Naive thymus-derived CD4-positive, alpha-beta T cell (primary cell): ENCODE results near the gene FCHSD2. TPM values are rescaled to one million over a fixed set of nuclear protein-coding genes. Genes with fewer than 3 reads are reported as not detected.
A peak's percentile ranks its signal among the peaks of the same experiment; 100 is the strongest.
"Not testable (repeated sequence)": the region's sequence is repeated elsewhere in the genome, so short reads cannot be mapped to it uniquely, and the experiment has no call there.

Experiments used
- ATAC-seq: fragments of 150-1000 bp; cut with Tn5 transposase; 2 replicates; pipeline ENCODE4 v1.10.0; 2021; ENCODE audit warnings: mild to moderate bottlenecking, moderate library complexity
- CTCF ChIA-PET: fragments of 350-600 bp; sonication (Branson Sonifier 250); formaldehyde crosslinking; loops from one replicate; lab custom pipeline; 2021; ENCODE audit warnings: antibody characterized with exemption; lab: Charles Lee
- POLR2A ChIA-PET: fragments of 350-600 bp; sonication (Branson Sonifier 250); formaldehyde crosslinking; loops from one replicate; lab custom pipeline; 2021; ENCODE audit warnings: antibody characterized with exemption, inconsistent platforms; lab: Charles Lee
- DNase-seq, 9 donors: peaks; one replicate each; pipeline versions ENCODE4 v3.0.0 to v3.0.0-alpha.2; 2020 to 2022; ENCODE audit warnings: mixed read lengths in 1 of 9
- H3K27ac ChIP-seq: one replicate; pipeline ENCODE4 v1.7.0; 2013; ENCODE audit warnings: mild to moderate bottlenecking, low read depth, low read length, moderate library complexity
- H3K27me3 ChIP-seq, 2 donors: one replicate each; pipeline ENCODE4 v1.7.0; 2013; ENCODE audit warnings: low read length in 2 of 2, mild to moderate bottlenecking in 2 of 2, moderate library complexity in 2 of 2; ENCODE audit not compliant: control insufficient read depth in 2 of 2, insufficient read depth in 2 of 2
- H3K36me3 ChIP-seq, 3 experiments: 1 replicate in 2 of 3; 2 replicates in 1 of 3; pipeline ENCODE4 v1.7.0; 2013; ENCODE audit warnings: low read length in 3 of 3, mild to moderate bottlenecking in 3 of 3, moderate library complexity in 1 of 3; ENCODE audit not compliant: insufficient read depth in 3 of 3, control insufficient read depth in 2 of 3
- H3K4me1 ChIP-seq, 2 donors: one replicate each; pipeline ENCODE4 v1.7.0; 2013; ENCODE audit warnings: low read length in 2 of 2, mild to moderate bottlenecking in 2 of 2, moderate library complexity in 1 of 2; ENCODE audit not compliant: control insufficient read depth in 2 of 2, insufficient read depth in 2 of 2
- H3K4me3 ChIP-seq: 2 replicates; pipeline ENCODE4 v1.7.0; 2013; ENCODE audit warnings: mild to moderate bottlenecking, low read length
- H3K9me3 ChIP-seq, 3 experiments: 1 replicate in 2 of 3; 2 replicates in 1 of 3; pipeline ENCODE4 v1.7.0; 2013; ENCODE audit warnings: low read length in 3 of 3; ENCODE audit not compliant: control insufficient read depth in 2 of 3
- H3K27ac Mint-ChIP-seq, 9 donors: one replicate each; pipeline ENCODE4 v1.8.0; 2020 to 2022; ENCODE audit warnings: mixed read lengths in 9 of 9, mild to moderate bottlenecking in 8 of 9, moderate library complexity in 5 of 9, inconsistent platforms in 2 of 9
- H3K27me3 Mint-ChIP-seq, 5 donors: one replicate each; pipeline ENCODE4 v1.8.0; 2021 to 2022; ENCODE audit warnings: mixed read lengths in 5 of 5, mild to moderate bottlenecking in 1 of 5
- H3K36me3 Mint-ChIP-seq, 5 donors: one replicate each; pipeline ENCODE4 v1.8.0; 2020 to 2022; ENCODE audit warnings: mixed read lengths in 5 of 5, mild to moderate bottlenecking in 3 of 5, inconsistent platforms in 1 of 5
- H3K4me1 Mint-ChIP-seq, 7 donors: one replicate each; pipeline ENCODE4 v1.8.0; 2020 to 2022; ENCODE audit warnings: mixed read lengths in 7 of 7, mild to moderate bottlenecking in 3 of 7, inconsistent platforms in 1 of 7
- H3K4me3 Mint-ChIP-seq, 10 donors: one replicate each; pipeline ENCODE4 v1.8.0; 2020 to 2022; ENCODE audit warnings: mild to moderate bottlenecking in 10 of 10, mixed read lengths in 10 of 10, moderate library complexity in 6 of 10, inconsistent platforms in 2 of 10
- H3K9me3 Mint-ChIP-seq, 11 donors: one replicate each; pipeline ENCODE4 v1.8.0; 2020 to 2022; ENCODE audit warnings: mixed read lengths in 11 of 11, mild to moderate bottlenecking in 4 of 11, inconsistent platforms in 1 of 11, moderate library complexity in 1 of 11
- intact Hi-C, 2 donors: fragments of 100-400 bp; cut with micrococcal nuclease; formaldehyde crosslinking; loops; one replicate each; pipeline ENCODE4 v1.15.1; 2023
- polyA plus RNA-seq, 2 donors: library from polyadenylated mRNA; unstranded; fragments of 300-500 nt; fragmentation: Illumina TruSeq; gene quantifications; one replicate each; pipeline ENCODE4 v1.2.3, GENCODE V29; 2021
- total RNA-seq, 6 experiments: library from RNA in 5 of 6; stranded (reverse) in 5 of 6; gene quantifications; 1 replicate in 5 of 6; 2 replicates in 1 of 6; pipeline ENCODE4 v1.2.3 and lab custom pipeline; 2021 to 2026

FCHSD2 gene
- total and polyA plus RNA-seq, 7 experiments from 2014 or later, result 18.3 to 69.9 (median 48.6) TPM

- H3K27ac ChIP-seq, result no peak overlapping the region
These were observed 282.1 kb downstream of the FCHSD2 start for GRCh38 chr11:72860010-72860409.

DNA sequence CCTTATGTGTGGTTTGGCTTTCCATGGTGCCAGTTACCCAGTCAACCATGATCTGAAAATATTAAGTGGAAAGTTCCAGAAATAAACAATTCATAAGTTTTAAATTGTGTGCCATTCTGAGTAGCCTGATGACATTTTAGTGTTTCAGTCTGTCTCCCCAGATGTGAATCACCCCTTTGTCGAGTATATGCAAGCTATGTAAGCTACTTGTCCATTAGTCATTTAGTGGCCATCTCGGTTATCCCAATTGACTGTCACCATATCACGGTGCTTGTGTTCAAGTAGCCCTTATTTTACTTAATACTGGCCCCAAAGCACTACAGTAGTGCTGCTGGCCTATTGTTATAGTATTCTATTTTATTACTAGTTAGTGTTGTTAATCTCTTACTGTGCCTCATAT, 283.0 kb downstream of the FCHSD2 start:
- H3K4me1 ChIP-seq, result no peaks in the 10 kb centered on the region
- no peak for DNase-seq
- peaks cover 0 to 4% (median 0%) of the 10 kb centered on the region in 3 experiments for H3K36me3 ChIP-seq
- H3K4me3 ChIP-seq, result no peak overlapping the region
- ChIA-PET POLR2A (no interaction called here), CTCF (no interaction called here)
- no peak for ATAC-seq
- intact Hi-C loops, result no loop called here
- H3K9me3 ChIP-seq, result no peaks in the 10 kb centered on the region
- no peak overlapping the region for H3K4me3 Mint-ChIP-seq
- peaks cover 0 to 37% (median 15%) of the 10 kb centered on the region in 5 donors for H3K36me3 Mint-ChIP-seq
- no peaks in the 10 kb centered on the region for H3K27me3 ChIP-seq
- peaks cover 0 to 1% (median 0%) of the 10 kb centered on the region in 11 donors for H3K9me3 Mint-ChIP-seq
- no peaks in the 10 kb centered on the region for H3K27me3 Mint-ChIP-seq
- H3K4me1 Mint-ChIP-seq, result peaks cover 0 to 4% (median 3%) of the 10 kb centered on the region in 7 donors
- H3K27ac Mint-ChIP-seq, result no peak overlapping the region
- H3K27ac ChIP-seq, result no peak overlapping the region

More at GRCh38 chr11:72860010-72860409, 282.1 kb downstream of the FCHSD2 start:
- peaks cover 0 to 4% (median 0%) of the 10 kb centered on the region in 3 experiments for H3K36me3 ChIP-seq
- intact Hi-C loops, result no loop called here
- no peaks in the 10 kb centered on the region for H3K9me3 ChIP-seq
- DNase-seq, result no peak
- H3K9me3 Mint-ChIP-seq, result peaks cover 0 to 1% (median 0%) of the 10 kb centered on the region in 11 donors
- no peak overlapping the region for H3K27ac Mint-ChIP-seq
- CTCF ChIA-PET, result no interaction called here
- no peak overlapping the region for H3K4me3 ChIP-seq
- H3K27me3 ChIP-seq, result no peaks in the 10 kb centered on the region
- no peak overlapping the region for H3K4me3 Mint-ChIP-seq
- H3K36me3 Mint-ChIP-seq, result peaks cover 0 to 34% (median 15%) of the 10 kb centered on the region in 5 donors
- H3K4me1 ChIP-seq, result no peaks in the 10 kb centered on the region
- POLR2A ChIA-PET, result interaction anchor here (0.8 kb wide), 1 partner anchor 19 kb away, joined by 3 read pairs; no protein-coding TSS in a partner anchor
- no peak for ATAC-seq
- no peaks in the 10 kb centered on the region for H3K27me3 Mint-ChIP-seq
- peaks cover 0 to 5% (median 0%) of the 10 kb centered on the region in 7 donors for H3K4me1 Mint-ChIP-seq

DNA sequence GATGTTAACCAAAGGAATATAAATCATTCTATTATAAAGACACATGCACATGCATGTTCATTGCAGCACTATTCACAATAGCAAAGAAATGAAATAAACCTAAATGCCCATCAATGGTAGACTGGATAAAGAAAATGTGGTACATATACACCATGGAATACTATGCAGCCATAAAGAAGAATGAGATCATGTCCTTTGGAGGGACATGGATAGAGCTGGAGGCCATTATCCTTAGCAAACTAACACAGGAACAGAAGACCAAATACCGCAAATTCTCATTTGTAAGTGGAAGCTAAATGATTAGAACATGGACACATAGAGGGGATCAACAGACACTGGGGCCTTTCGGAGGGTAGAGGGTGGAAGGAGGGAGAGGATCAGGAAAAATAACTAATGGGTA, 283.9 kb downstream of the FCHSD2 start:
- CTCF ChIA-PET, ATAC-seq, H3K9me3 ChIP-seq, H3K27me3 Mint-ChIP-seq, H3K4me3 Mint-ChIP-seq, H3K36me3 ChIP-seq, H3K4me3 ChIP-seq, H3K4me1 ChIP-seq, intact Hi-C loops, DNase-seq, H3K4me1 Mint-ChIP-seq, H3K27ac Mint-ChIP-seq, H3K9me3 Mint-ChIP-seq, H3K27ac ChIP-seq, H3K27me3 ChIP-seq, POLR2A ChIA-PET: not testable (repeated sequence)
- H3K36me3 Mint-ChIP-seq, result peaks cover 0 to 33% (median 13%) of the 10 kb centered on the region in 5 donors

- Mint-ChIP-seq H3K4me1 (peaks cover 0 to 15% (median 3%) of the 10 kb centered on the region in 7 donors), H3K27ac (peak overlapping the region in 3 of 9 donors; percentile 7 to 26 (median 9)), H3K27me3 (no peaks in the 10 kb centered on the region), H3K9me3 (no peaks in the 10 kb centered on the region), H3K4me3 (no peak overlapping the region), H3K36me3 (peaks cover 0 to 37% (median 11%) of the 10 kb centered on the region in 5 donors)
- H3K9me3 ChIP-seq, result no peaks in the 10 kb centered on the region
- no peaks in the 10 kb centered on the region for H3K4me1 ChIP-seq
- ATAC-seq, result no peak
- H3K27me3 ChIP-seq, result no peaks in the 10 kb centered on the region
- CTCF ChIA-PET, result no interaction called here
- DNase-seq, result no peak
- peaks cover 0 to 4% (median 0%) of the 10 kb centered on the region in 3 experiments for H3K36me3 ChIP-seq
- no peak overlapping the region for H3K4me3 ChIP-seq
- POLR2A ChIA-PET, result no interaction called here
- H3K27ac ChIP-seq, result no peak overlapping the region
- intact Hi-C loops, result no loop called here
These were observed 285.4 kb downstream of the FCHSD2 start for GRCh38 chr11:72856551-72857345.

GRCh38 chr11:72856065-72856464, 286.1 kb downstream of the FCHSD2 start:
- CTCF ChIA-PET, result interaction anchor here (0.7 kb wide), 1 partner anchor 524 kb away, joined by 4 read pairs; no protein-coding TSS in a partner anchor

DNA sequence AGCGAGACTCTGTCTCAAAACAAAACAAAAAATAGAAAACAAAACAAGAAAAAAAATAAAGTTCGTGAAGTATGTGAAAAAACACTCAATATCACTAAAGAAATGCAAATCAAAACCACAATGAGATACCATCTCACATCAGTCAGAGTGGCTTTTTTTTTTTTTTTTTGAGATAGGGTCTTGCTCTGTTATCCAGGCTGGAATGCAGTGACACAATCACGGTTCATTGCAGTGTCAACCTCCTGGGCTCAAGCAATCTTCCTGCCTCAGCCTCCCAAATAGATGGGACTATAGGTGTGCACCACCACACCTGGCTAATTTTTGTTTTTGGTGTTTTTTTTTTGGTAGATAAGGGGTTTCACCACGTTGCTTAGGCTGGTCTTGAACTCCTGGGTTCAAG, 290.4 kb downstream of the FCHSD2 start:
- no peak overlapping the region for H3K4me3 ChIP-seq
- intact Hi-C loops, result no loop called here

More at GRCh38 chr11:72856065-72856464, 286.1 kb downstream of the FCHSD2 start:
- no peaks in the 10 kb centered on the region for H3K27me3 ChIP-seq
- Mint-ChIP-seq H3K9me3 (no peaks in the 10 kb centered on the region), H3K27ac (no peak overlapping the region), H3K27me3 (no peaks in the 10 kb centered on the region), H3K4me3 (no peak overlapping the region), H3K4me1 (peaks cover 0 to 18% (median 6%) of the 10 kb centered on the region in 7 donors), H3K36me3 (peaks cover 0 to 37% (median 11%) of the 10 kb centered on the region in 5 donors)
- intact Hi-C loops, result no loop called here
- no peaks in the 10 kb centered on the region for H3K9me3 ChIP-seq
- DNase-seq (no peak), ATAC-seq (no peak)
- POLR2A ChIA-PET, result no interaction called here
- peaks cover 0 to 4% (median 0%) of the 10 kb centered on the region in 3 experiments for H3K36me3 ChIP-seq
- H3K27ac ChIP-seq, result no peak overlapping the region
- no peaks in the 10 kb centered on the region for H3K4me1 ChIP-seq
- no peak overlapping the region for H3K4me3 ChIP-seq

More for the DNA sequence above, 290.4 kb downstream of the FCHSD2 start:
- Histone ChIP-seq H3K9me3 (no peaks in the 10 kb centered on the region), H3K27ac (no peak overlapping the region), H3K27me3 (no peaks in the 10 kb centered on the region), H3K36me3 (no peaks in the 10 kb centered on the region), H3K4me1 (no peaks in the 10 kb centered on the region)
- peak overlapping the region in 1 of 9 donors; percentile 25 for H3K27ac Mint-ChIP-seq
- ATAC-seq (no peak), DNase-seq (no peak)
- ChIA-PET POLR2A (interaction anchor here (0.6 kb wide), 1 partner anchor 418 kb away, joined by 3 read pairs; no protein-coding TSS in a partner anchor), CTCF (no interaction called here)
- no peaks in the 10 kb centered on the region for H3K27me3 Mint-ChIP-seq
- H3K9me3 Mint-ChIP-seq, result no peaks in the 10 kb centered on the region
- no peak overlapping the region for H3K4me3 Mint-ChIP-seq
- H3K36me3 Mint-ChIP-seq, result peaks cover 0 to 16% (median 3%) of the 10 kb centered on the region in 5 donors
- peaks cover 4 to 30% (median 12%) of the 10 kb centered on the region in 7 donors for H3K4me1 Mint-ChIP-seq
